K562 (cell line): Measurements from ENCODE around the gene BDH1. TPM values are rescaled to one million over a fixed set of nuclear protein-coding genes. Genes with fewer than 3 reads are reported as not detected.
A peak's percentile ranks its signal among the peaks of the same experiment; 100 is the strongest.

Source experiments
- ATAC-seq: fragments of 200-7000 bp; cut with Tn5 transposase; 3 replicates; pipeline ENCODE4 v1.9.1; 2020; ENCODE audit warnings: moderate library complexity
- BruUV-seq: library from RNA; stranded (reverse); fragments of 400-500 nt; replicated peaks from 2 replicates; lab custom pipeline; 2021; lab: Mats Ljungman, UMichigan
- CTCF ChIA-PET: fragments of 300-600 bp; formaldehyde crosslinking; extraction: SDS; loops from one replicate; lab custom pipeline; 2021; ENCODE audit warnings: low intra/inter-chr PET ratio; lab: Yijun Ruan, JAX
- POLR2A ChIA-PET: fragments of 300-600, 350-650 bp; sonication (Branson Sonifier 250); formaldehyde crosslinking; extraction: SDS; loops from one replicate; lab custom pipeline; 2021; ENCODE audit warnings: antibody characterized with exemption, inconsistent platforms; lab: Yijun Ruan, JAX
- DNase-seq, 4 experiments: peaks; one replicate each; pipeline versions ENCODE4 v3.0.0 to v3.0.0-alpha.2; 2011 to 2018; ENCODE audit warnings: low spot score in 3 of 4, mixed read lengths in 3 of 4; ENCODE audit errors: extremely low read depth in 1 of 4
- FAIRE-seq: peaks from 2 replicates; lab custom pipeline; 2011; peaks lifted over from hg19 to GRCh38; lab: Jason Lieb, UNC
- H2AFZ ChIP-seq: 2 replicates; pipeline ENCODE4 v1.6.0; 2011; ENCODE audit warnings: low read depth, low read length, control low read depth, inconsistent platforms
- H3K27ac ChIP-seq: fragments of 200-600 bp; 3 replicates; pipeline ENCODE4 v1.8.0; 2011; ENCODE audit warnings: low read depth, mild to moderate bottlenecking, control low read depth, inconsistent platforms, low read length, moderate library complexity, mixed read lengths; ENCODE audit errors: extremely low read depth
- H3K27me3 ChIP-seq, 2 experiments: fragments of 300-600 bp in 1 of 2; 2 replicates in 1 of 2; 3 replicates in 1 of 2; pipeline versions ENCODE4 v1.6.0 to v1.8.0; 2011; ENCODE audit warnings: inconsistent platforms in 2 of 2, low read length in 2 of 2, mild to moderate bottlenecking in 1 of 2, mixed read lengths in 1 of 2, moderate library complexity in 1 of 2; ENCODE audit not compliant: control insufficient read depth in 2 of 2, insufficient read depth in 2 of 2
- H3K36me3 ChIP-seq: fragments of 300-600 bp; 3 replicates; pipeline ENCODE4 v1.8.0; 2011; ENCODE audit warnings: mild to moderate bottlenecking, low read length, inconsistent platforms; ENCODE audit not compliant: control insufficient read depth, insufficient read depth
- H3K4me1 ChIP-seq, 2 experiments: fragments of 200-600 bp in 1 of 2; replicated peaks in 1 of 2; 2 replicates in 1 of 2; 3 replicates in 1 of 2; pipeline versions ENCODE4 v1.5.1 to v1.8.0; 2011; ENCODE audit warnings: inconsistent platforms in 2 of 2, low read length in 2 of 2, mild to moderate bottlenecking in 1 of 2, mixed read lengths in 1 of 2, moderate library complexity in 1 of 2; ENCODE audit not compliant: control insufficient read depth in 2 of 2, insufficient read depth in 2 of 2
- H3K4me2 ChIP-seq: 2 replicates; pipeline ENCODE4 v1.6.1; 2011; ENCODE audit warnings: low read length, control low read depth, inconsistent platforms, mixed read lengths; ENCODE audit not compliant: insufficient read depth
- H3K4me3 ChIP-seq: fragments of 200-600 bp; sonication (generic), shearing (Covaris generic); 2 replicates; pipeline ENCODE4 v1.5.1; 2016; ENCODE audit warnings: control low read depth, inconsistent platforms
- H3K79me2 ChIP-seq: fragments of 200-600 bp; 3 replicates; pipeline ENCODE4 v1.8.0; 2011; ENCODE audit warnings: low read length, inconsistent platforms; ENCODE audit not compliant: control insufficient read depth, insufficient read depth
- H3K9ac ChIP-seq, 2 experiments: 2 replicates each; pipeline versions ENCODE4 v1.6.0 to v1.6.1; 2011; ENCODE audit warnings: low read depth in 2 of 2, low read length in 2 of 2, control low read depth in 1 of 2, inconsistent platforms in 1 of 2, mild to moderate bottlenecking in 1 of 2, mixed read lengths in 1 of 2; ENCODE audit not compliant: insufficient read depth in 1 of 2
- H3K9me1 ChIP-seq: one replicate; pipeline ENCODE4 v1.6.0; 2011; ENCODE audit warnings: inconsistent platforms, mild to moderate bottlenecking, low read length, moderate library complexity; ENCODE audit not compliant: control insufficient read depth, insufficient read depth
- H3K9me3 ChIP-seq: replicated peaks from 2 replicates; pipeline ENCODE4 v1.5.1; 2011; ENCODE audit warnings: low read depth, low read length, inconsistent platforms; ENCODE audit not compliant: control insufficient read depth, insufficient read depth
- H4K20me1 ChIP-seq: replicated peaks from 2 replicates; pipeline ENCODE4 v1.6.1; 2011; ENCODE audit warnings: low read length, inconsistent platforms, mixed read lengths; ENCODE audit not compliant: control insufficient read depth, insufficient read depth
- CBX8 ChIP-seq: fragments of 200-600 bp; sonication (generic); IDR thresholded peaks from 2 replicates; pipeline ENCODE4 v1.6.1; 2012; ENCODE audit warnings: borderline replicate concordance, mixed run types, low read depth, mild to moderate bottlenecking, moderate library complexity, mixed read lengths, low read length, control low read depth, inconsistent platforms; ENCODE audit not compliant: poor library complexity, severe bottlenecking; ENCODE audit errors: extremely low read depth
- CTCF ChIP-seq, 3 experiments: IDR thresholded peaks in 2 of 3; conservative IDR thresholded peaks in 1 of 3; 2 replicates each; pipeline ENCODE4 v1.5.1; 2011 to 2012; ENCODE audit warnings: low read length in 3 of 3, mild to moderate bottlenecking in 3 of 3, control low read depth in 2 of 3, improper control_type of control experiment in 1 of 3, inconsistent platforms in 1 of 3, low read depth in 1 of 3, mixed read lengths in 1 of 3, moderate library complexity in 1 of 3; ENCODE audit not compliant: insufficient read depth in 2 of 3
- DMBX1 ChIP-seq: fragments of 250-450 bp; sonication (Bioruptor Pico); IDR thresholded peaks from 2 replicates; pipeline ENCODE4 v1.8.0; 2022; ENCODE audit warnings: inconsistent platforms, mild to moderate bottlenecking, moderate library complexity, borderline replicate concordance
- FUS ChIP-seq: fragments of 200-400 bp; formaldehyde crosslinking; optimal IDR thresholded peaks from 2 replicates; pipeline ENCODE3; 2017; ENCODE audit warnings: low read depth, low read length
- GABPB1 ChIP-seq: sonication (generic); formaldehyde crosslinking; IDR thresholded peaks from 2 replicates; pipeline ENCODE4 v1.8.0; 2022; ENCODE audit warnings: mild to moderate bottlenecking, missing genetic modification reagents
- GTF2A2 ChIP-seq: IDR thresholded peaks from 2 replicates; pipeline ENCODE4 v1.6.1; 2016; ENCODE audit warnings: mild to moderate bottlenecking, missing genetic modification characterization, missing compliant biosample characterization
- GTF2B ChIP-seq: IDR thresholded peaks from 2 replicates; pipeline ENCODE4 v1.6.1; 2011; ENCODE audit not compliant: insufficient read length; ENCODE audit errors: extremely low read depth
- MCM3 ChIP-seq: fragments of 450-650 bp; IDR thresholded peaks from 2 replicates; pipeline ENCODE4 v1.6.1; 2016
- PTTG1 ChIP-seq: fragments of 450-650 bp; IDR thresholded peaks from 2 replicates; pipeline ENCODE4 v1.6.1; 2016; ENCODE audit warnings: low read depth, mild to moderate bottlenecking, missing genetic modification characterization, missing compliant biosample characterization
- SRSF3 ChIP-seq: fragments of 200-400 bp; formaldehyde crosslinking; IDR thresholded peaks from 2 replicates; pipeline ENCODE4 v1.6.1; 2016; ENCODE audit warnings: mild to moderate bottlenecking, low read length, moderate library complexity; ENCODE audit not compliant: insufficient read depth
- TEAD4 ChIP-seq, 2 experiments: sonication (generic) in 1 of 2; formaldehyde crosslinking in 1 of 2; IDR thresholded peaks; 2 replicates each; pipeline versions ENCODE4 v1.6.1 to v1.8.0; 2012 to 2022; ENCODE audit warnings: borderline replicate concordance in 1 of 2, inconsistent platforms in 1 of 2, low read length in 1 of 2, mild to moderate bottlenecking in 1 of 2, missing genetic modification reagents in 1 of 2
- ZNF263 ChIP-seq: sonication (generic); formaldehyde crosslinking; IDR thresholded peaks from 2 replicates; pipeline ENCODE4 v1.8.0; 2022; ENCODE audit warnings: mild to moderate bottlenecking, missing genetic modification reagents, borderline replicate concordance
- ZNF449 ChIP-seq: fragments of 250-450 bp; sonication (Bioruptor Pico); IDR thresholded peaks from 2 replicates; pipeline ENCODE4 v1.8.0; 2022; ENCODE audit warnings: moderate library complexity, mild to moderate bottlenecking, inconsistent platforms
- ZNF551 ChIP-seq: fragments of 250-450 bp; sonication (Bioruptor Pico); IDR thresholded peaks from 2 replicates; pipeline ENCODE4 v1.5.0; 2021; ENCODE audit warnings: mild to moderate bottlenecking, moderate library complexity
- ZNF586 ChIP-seq: fragments of 450-650 bp; formaldehyde crosslinking; conservative IDR thresholded peaks from 2 replicates; pipeline ENCODE4 v1.4.0; 2020; ENCODE audit warnings: mild to moderate bottlenecking, moderate library complexity
- WGBS: fragments of 100-300 bp; shearing (Covaris generic); methylation state at CpG from one replicate; pipeline ENCODE4 v1.1.6; 2016; ENCODE audit warnings: low coverage, mixed read lengths; ENCODE audit not compliant: insufficient coverage; ENCODE audit errors: missing lambda C conversion rate; 5-methylcytosine and 5-hydroxymethylcytosine counted together
- in situ Hi-C: fragments of 300-500 bp; cut with MboI; formaldehyde crosslinking; loops from 4 replicates; pipeline ENCODE4 v1.15.0; 2018; ENCODE audit warnings: inconsistent platforms, mixed read lengths
- intact Hi-C: fragments of 100-400 bp; cut with micrococcal nuclease; formaldehyde crosslinking; loops from 2 replicates; pipeline ENCODE4 v1.14.2; 2022
- polyA plus RNA-seq, 8 experiments: library from polyadenylated mRNA; depleted of rRNA in 4 of 8; stranded (reverse) in 5 of 8; unstranded in 3 of 8; fragments of >200 nt; fragmentation: Nextera tagmentation in 2 of 8; fragmentation: Illumina TruSeq in 1 of 8; extraction: Ambion mirVana in 2 of 8; extraction: Trizol in 1 of 8; gene quantifications; 2 replicates each; pipeline versions ENCODE4 v1.2.1 to v1.2.3, GENCODE V29; 2011 to 2014; ENCODE audit warnings: inconsistent platforms in 1 of 8, missing spikeins in 1 of 8
- total RNA-seq, 7 experiments: library from RNA; depleted of rRNA in 6 of 7; stranded (reverse); fragments of >200 nt in 6 of 7; fragmentation: Illumina TruSeq in 2 of 7; extraction: Trizol in 2 of 7; gene quantifications; 2 replicates each; pipeline versions ENCODE4 v1.2.1 to v1.2.3, GENCODE V29; 2011 to 2021; ENCODE audit warnings: low replicate concordance in 1 of 7

The BDH1 gene
- total and polyA plus RNA-seq, 9 of the 15 experiments (the other 6 are each of a cell fraction or from before 2014, with no cell fraction given): 0.07 to 0.89 (median 0.12) TPM; not detected in 3

GRCh38 chr3:197514786-197515355 is 40.9 kb downstream of the BDH1 start:
- no TSS peak for BruUV-seq
- Histone ChIP-seq H3K9me1 (no peaks in the 10 kb centered on the region), H3K27me3 (peaks cover 0 to 7% of the 10 kb centered on the region in 2 experiments; a peak in 1 of 5 replicates), H3K4me1 (peaks cover 10 to 29% of the 10 kb centered on the region in 2 experiments), H3K36me3 (no peaks in the 10 kb centered on the region), H3K79me2 (no peaks in the 10 kb centered on the region), H3K4me2 (no peak overlapping the region; the same call in 1 of the 2 replicates), H3K27ac (no peak overlapping the region), H3K4me3 (no peak overlapping the region), H3K9me3 (no peaks in the 10 kb centered on the region), H4K20me1 (no peaks in the 10 kb centered on the region), H3K9ac (0 out of 4 replicates have a peak overlapping the region, but pooled peaks of 1 of the 2 experiments have one; percentile 68), H2AFZ (0 out of 2 replicates have a peak overlapping the region, but pooled peaks have one; percentile 5)
- WGBS: 40% methylated on average over 10 of the region's 10 CpGs
- intact Hi-C loops (no loop called here), in situ Hi-C loops (loop anchor here (25.0 kb wide), 2 partner anchors 253 to 528 kb away; no protein-coding TSS in a partner anchor)
- no peak for TF ChIP-seq GTF2A2
- no peak for TF ChIP-seq SRSF3
- TF ChIP-seq ZNF586 (CRISPR knock-in tag): no peak
- no peak for TF ChIP-seq MCM3
- TF ChIP-seq TEAD4 (IDR thresholded peaks at IDR 0.05; ENCODE audit: low read length): no peak
- no peak for TF ChIP-seq TEAD4 (CRISPR knock-in tag; IDR thresholded peaks at IDR 0.05; ENCODE audit: borderline replicate concordance)
- no peak for TF ChIP-seq ZNF551
- no peak for TF ChIP-seq GABPB1 (CRISPR knock-in tag)
- TF ChIP-seq GTF2B: no peak
- no peak for TF ChIP-seq PTTG1 (tag)
- no peak for TF ChIP-seq ZNF449 (CRISPR knock-in tag)
- no peak for TF ChIP-seq CBX8
- TF ChIP-seq FUS: no peak
- no peak for TF ChIP-seq DMBX1 (CRISPR knock-in tag)
- TF ChIP-seq CTCF (IDR thresholded peaks at IDR 0.05 in 2 of 3, conservative IDR thresholded peaks at IDR 0.05 in 1 of 3; ENCODE audit: insufficient read depth in 2 of 3, low read depth in 1 of 3, low read length in 3 of 3): no peak
- no peak for TF ChIP-seq ZNF263
- FAIRE-seq (no peak), ATAC-seq (no peak), DNase-seq (no peak)
- ChIA-PET CTCF (interaction anchor here (0.6 kb wide), 1 partner anchor 291 kb away, joined by 3 read pairs; no protein-coding TSS in a partner anchor), POLR2A (interaction anchor here (0.6 to 1.7 kb wide), 4 partner anchors 11 to 63 kb away, joined by 3 to 4 read pairs (median 3); no protein-coding TSS in a partner anchor)
